ENCODE measurements around the gene ATP10A.

ATP10A gene

DNA sequence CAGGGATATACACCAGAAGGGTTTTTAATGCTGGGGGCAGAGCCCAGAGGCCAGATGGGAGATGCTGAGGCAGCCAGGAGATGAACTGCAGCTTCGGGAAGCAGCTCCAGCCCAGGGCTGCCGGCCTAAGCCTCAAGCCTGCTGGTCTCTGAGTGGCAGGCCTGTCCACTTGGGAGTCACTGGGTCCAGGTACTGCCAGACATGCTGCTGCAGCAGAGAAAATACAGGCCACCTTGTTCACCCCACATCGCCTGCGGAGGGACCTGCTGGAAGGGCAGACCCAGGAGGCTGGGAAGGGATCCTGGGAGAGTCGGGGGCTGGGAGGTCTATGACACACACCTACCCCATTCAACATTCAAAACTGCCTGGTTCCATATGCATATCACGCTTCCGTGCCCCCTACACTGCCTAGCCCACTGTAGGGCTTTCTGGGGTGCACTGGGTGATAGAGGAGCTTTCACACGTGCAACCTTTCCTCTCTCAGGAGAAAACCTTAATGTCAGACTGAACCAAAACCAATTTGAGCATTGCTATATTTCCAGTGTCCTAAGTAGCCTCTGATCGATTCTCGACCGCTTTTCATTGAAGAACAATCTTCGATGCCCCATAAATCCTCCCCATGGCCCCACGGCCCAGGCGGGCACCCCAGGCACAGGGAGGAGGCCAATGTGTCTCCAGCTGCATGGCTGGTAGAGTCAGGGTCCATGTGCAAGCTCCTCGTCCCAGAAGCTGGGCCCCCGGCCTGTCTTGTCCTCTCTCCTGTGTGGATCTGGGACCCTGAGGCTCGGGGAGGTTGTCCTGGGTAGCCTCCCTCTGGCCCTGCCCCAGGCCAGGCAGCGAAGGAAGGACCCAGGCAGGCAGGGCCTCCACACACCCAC, 147.4 kb downstream of the ATP10A start:
- TF ChIP-seq, protein P1, sequence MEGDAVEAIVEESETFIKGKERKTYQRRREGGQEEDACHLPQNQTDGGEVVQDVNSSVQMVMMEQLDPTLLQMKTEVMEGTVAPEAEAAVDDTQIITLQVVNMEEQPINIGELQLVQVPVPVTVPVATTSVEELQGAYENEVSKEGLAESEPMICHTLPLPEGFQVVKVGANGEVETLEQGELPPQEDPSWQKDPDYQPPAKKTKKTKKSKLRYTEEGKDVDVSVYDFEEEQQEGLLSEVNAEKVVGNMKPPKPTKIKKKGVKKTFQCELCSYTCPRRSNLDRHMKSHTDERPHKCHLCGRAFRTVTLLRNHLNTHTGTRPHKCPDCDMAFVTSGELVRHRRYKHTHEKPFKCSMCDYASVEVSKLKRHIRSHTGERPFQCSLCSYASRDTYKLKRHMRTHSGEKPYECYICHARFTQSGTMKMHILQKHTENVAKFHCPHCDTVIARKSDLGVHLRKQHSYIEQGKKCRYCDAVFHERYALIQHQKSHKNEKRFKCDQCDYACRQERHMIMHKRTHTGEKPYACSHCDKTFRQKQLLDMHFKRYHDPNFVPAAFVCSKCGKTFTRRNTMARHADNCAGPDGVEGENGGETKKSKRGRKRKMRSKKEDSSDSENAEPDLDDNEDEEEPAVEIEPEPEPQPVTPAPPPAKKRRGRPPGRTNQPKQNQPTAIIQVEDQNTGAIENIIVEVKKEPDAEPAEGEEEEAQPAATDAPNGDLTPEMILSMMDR (IDR thresholded peaks at IDR 0.05; ENCODE audit: low read depth, low read length): no peak
- H3K4me3 ChIP-seq (ENCODE audit: low read depth, low read length): no peak overlapping the region

DNA sequence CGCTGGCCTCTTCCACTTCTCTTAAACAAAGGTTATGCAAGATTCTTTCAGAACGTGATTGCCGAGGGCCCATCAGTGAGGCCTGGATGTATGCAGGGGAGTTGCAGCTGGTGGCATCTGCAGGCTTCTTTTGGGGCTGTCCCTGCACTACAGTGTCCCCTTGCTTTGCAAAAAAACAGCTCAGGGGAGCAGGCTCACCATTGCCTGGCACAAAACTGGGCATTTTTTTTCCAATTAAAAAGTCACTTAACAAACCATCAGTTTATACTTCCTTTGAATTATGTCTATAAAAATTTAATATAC, 148.6 kb downstream of the ATP10A start:
- no peak overlapping the region for H3K4me3 ChIP-seq (ENCODE audit: low read depth, low read length)
- TF ChIP-seq, protein P1 (IDR thresholded peaks at IDR 0.05; ENCODE audit: low read depth, low read length): no peak

DNA sequence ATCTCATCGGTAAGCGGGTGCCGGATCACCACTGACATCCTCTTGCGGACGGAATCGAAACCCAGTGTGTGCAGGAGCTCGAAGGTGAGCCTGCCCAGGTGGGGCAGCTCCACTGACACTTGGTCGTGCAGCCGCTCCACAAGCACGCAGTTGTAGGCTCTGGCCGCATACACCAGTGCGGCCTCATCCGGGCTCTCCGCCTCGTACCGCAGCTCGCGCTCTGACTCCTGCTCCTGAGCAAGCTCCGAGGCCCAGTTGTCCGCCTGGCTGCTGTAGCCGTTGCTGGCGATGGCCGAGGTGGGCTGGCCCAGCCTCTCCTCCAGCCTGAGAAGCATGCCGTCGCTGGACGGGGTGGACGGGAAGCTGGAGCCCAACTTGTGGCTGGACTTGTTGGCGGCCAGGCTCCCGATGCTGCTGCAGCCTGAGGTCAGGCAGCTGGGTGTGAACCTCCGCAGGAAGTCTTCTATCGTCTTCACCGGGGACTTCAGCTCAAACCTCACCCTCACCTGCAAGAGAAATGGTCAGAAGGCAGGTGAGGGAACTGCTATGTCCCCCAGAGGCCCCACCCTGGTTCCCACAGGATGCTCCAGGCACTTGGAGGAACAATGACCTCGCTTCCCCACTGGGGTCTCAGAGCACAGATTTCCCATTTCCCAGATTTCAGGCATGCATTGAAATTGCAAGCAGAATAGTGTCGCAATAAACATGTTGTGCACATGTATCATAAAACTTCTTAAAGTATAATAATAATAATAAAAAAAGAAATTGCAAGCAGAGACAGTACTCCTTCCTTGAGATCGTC, 149.2 kb downstream of the ATP10A start:
- TF ChIP-seq, protein P1 (IDR thresholded peaks at IDR 0.05; ENCODE audit: low read depth, low read length): no peak
- H3K4me3 ChIP-seq (ENCODE audit: low read depth, low read length): no peak overlapping the region

DNA sequence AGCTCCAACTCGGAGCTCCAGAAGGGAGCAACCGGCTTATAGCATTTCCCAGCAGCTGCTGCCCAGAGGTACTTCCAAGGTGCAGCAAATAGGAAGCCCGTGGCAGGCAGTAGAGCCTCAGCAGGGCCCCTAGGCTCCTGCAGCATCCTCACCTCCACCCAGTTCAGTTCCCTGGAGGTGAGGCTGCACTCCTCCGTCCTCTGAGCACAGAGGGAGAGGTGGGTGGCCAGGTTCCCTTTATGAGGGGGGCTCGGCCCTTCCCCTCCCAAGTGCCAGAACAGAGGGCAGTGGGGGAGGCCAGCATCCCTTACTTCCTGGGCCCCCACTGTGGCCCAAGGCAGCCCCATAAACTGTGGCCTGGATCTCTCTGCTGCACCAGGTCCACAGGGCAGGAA, 150.2 kb downstream of the ATP10A start:
- TF ChIP-seq, protein P1 (IDR thresholded peaks at IDR 0.05; ENCODE audit: low read depth, low read length): no peak
- H3K4me3 ChIP-seq (ENCODE audit: low read depth, low read length): no peak overlapping the region

DNA sequence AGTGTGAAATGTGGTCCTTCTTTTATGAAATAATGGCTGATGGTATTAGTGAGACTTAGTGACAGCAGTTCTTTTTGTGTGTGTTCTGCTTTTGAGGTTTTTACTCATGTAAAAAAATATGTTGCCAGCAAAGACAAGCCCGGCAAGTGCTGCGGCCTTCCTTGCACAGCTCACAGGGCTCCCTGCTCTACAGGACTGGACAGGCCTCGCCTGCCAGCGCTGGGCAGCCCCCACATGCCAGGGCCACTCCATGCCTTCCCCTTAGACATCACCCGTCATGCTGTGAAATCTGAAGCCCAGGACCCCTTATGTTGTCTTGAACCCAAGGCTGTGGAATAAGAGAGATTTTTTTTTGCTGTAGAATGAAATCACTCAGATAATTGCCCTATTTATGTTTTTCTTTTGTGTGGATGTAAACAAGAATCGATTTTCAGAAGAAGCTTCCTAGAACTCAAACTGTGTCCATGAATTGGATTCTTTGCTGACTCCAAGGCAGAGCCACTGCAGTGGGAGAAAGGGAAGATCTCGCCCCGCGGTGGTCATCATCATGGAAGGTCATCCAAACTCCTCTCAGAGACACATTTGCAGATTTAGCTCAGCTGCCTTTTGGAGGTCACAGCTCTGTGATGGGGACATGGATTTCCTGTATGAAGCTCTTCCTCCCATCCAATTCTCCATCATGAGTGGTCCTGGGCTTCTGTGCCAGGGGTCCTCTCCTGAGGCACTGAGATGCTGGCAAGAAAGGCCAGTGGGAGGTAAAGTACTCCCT, 150.8 kb downstream of the ATP10A start:
- TF ChIP-seq, protein P1 (IDR thresholded peaks at IDR 0.05; ENCODE audit: low read depth, low read length): no peak
- no peak overlapping the region for H3K4me3 ChIP-seq (ENCODE audit: low read depth, low read length)

DNA sequence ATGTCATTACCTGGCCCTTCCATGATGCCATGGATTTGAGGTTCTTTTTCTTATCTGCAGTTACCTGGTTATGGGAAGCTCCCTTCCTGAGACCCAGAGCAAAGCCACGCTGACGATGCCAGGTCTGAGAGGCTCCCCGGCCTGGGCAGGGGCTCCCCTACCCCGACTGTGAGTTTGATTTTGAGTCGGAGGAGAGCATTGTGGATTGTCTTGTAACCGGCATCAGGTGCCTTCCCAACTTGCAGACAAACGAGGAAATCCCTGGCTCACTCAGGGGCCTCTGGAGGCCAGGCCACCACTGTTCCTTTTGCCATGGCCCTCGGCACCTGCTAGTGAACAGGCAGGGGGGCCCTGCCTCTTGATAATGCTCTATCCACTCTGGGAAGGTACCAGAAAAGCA, 151.4 kb downstream of the ATP10A start:
- TF ChIP-seq, protein P1 (IDR thresholded peaks at IDR 0.05; ENCODE audit: low read depth, low read length): no peak

More for the DNA sequence above, 151.4 kb downstream of the ATP10A start:
- no peak overlapping the region for H3K4me3 ChIP-seq (ENCODE audit: low read depth, low read length)
